H1 (cell line): Measurements from ENCODE around the gene RNF152. TPM values are rescaled to one million over a fixed set of nuclear protein-coding genes. Genes with fewer than 3 reads are reported as not detected.

Experiments used
- CBX8 ChIP-seq: fragments of 300-800, 300-1000 bp; sonication (generic); IDR thresholded peaks from 2 replicates; pipeline ENCODE4 v1.7.1; 2016; ENCODE audit warnings: low read depth, low read length, borderline replicate concordance
- HDAC6 ChIP-seq: IDR thresholded peaks from one replicate; pipeline ENCODE4 v1.7.1; 2012; ENCODE audit warnings: low read depth, mild to moderate bottlenecking, inconsistent platforms, low read length, moderate library complexity
- SP1 ChIP-seq: IDR thresholded peaks from 2 replicates; pipeline ENCODE4 v1.6.1; 2011; ENCODE audit warnings: low read depth, low read length
- polyA plus RNA-seq, 7 experiments: library from polyadenylated mRNA; depleted of rRNA in 3 of 7; stranded (reverse) in 5 of 7; unstranded in 2 of 7; fragments of >200 nt in 5 of 7; fragments of 200-250 nt in 2 of 7; gene quantifications; 1 replicate in 5 of 7; 2 replicates in 1 of 7; 4 replicates in 1 of 7; pipeline versions ENCODE4 v1.2.1 to v1.2.3, GENCODE V29; 2011 to 2013; ENCODE audit warnings: missing spikeins in 2 of 7, mixed read lengths in 2 of 7
- total RNA-seq: library from RNA; stranded (reverse); fragmentation: NEBNext Ultra II Directional; extraction: Animal tissue kit (Norgen Biotek cat#: 25700); gene quantifications from 2 replicates; pipeline ENCODE4 v1.2.1, GENCODE V29; 2021

Gene RNF152
- total and polyA plus RNA-seq, 2 of the 8 experiments (the other 6 are each of a cell fraction or from before 2014, with no cell fraction given), result 1.1 to 2.7 TPM

GRCh38 chr18:61910101-61910500 lies 17.3 kb upstream of the RNF152 start (continued):
- no peak for TF ChIP-seq CBX8
- no peak for TF ChIP-seq SP1
- TF ChIP-seq HDAC6, result no peak
